Panc1 (cell line): ENCODE measurements around the gene ACOXL. TPM values are rescaled to one million over a fixed set of nuclear protein-coding genes. Genes with fewer than 3 reads are reported as not detected.
A peak's percentile ranks its signal among the peaks of the same experiment; 100 is the strongest.

Experiments
- ATAC-seq: fragments of 200-7000 bp; cut with Tn5 transposase; 2 replicates; pipeline ENCODE4 v1.9.1; 2020; ENCODE audit warnings: mild to moderate bottlenecking, moderate library complexity
- BruUV-seq: library from RNA; stranded (reverse); fragments of 400-500 nt; replicated peaks from 2 replicates; lab custom pipeline; 2021; lab: Mats Ljungman, UMichigan
- CTCF ChIA-PET: fragments of 300-600 bp; sonication (Branson Sonifier 250); formaldehyde crosslinking; loops from one replicate; lab custom pipeline; 2022; ENCODE audit warnings: antibody characterized with exemption; lab: Charles Lee
- POLR2A ChIA-PET: fragments of 300-600 bp; sonication (Branson Sonifier 250); formaldehyde crosslinking; loops from one replicate; lab custom pipeline; 2022; ENCODE audit warnings: antibody characterized with exemption; lab: Charles Lee
- DNase-seq: peaks from one replicate; pipeline ENCODE4 v3.0.0-alpha.2; 2010; ENCODE audit warnings: low read depth, low spot score
- H3K27ac ChIP-seq: 2 replicates; pipeline ENCODE4 v1.5.1; 2011; ENCODE audit warnings: mild to moderate bottlenecking, low read length, inconsistent platforms
- H3K27me3 ChIP-seq: fragments of 200-500 bp; sonication (Bioruptor generic); 2 replicates; pipeline ENCODE4 v1.6.0; 2014; ENCODE audit warnings: low read length, inconsistent platforms; ENCODE audit not compliant: control insufficient read depth, insufficient read depth
- H3K36me3 ChIP-seq: fragments of 200-500 bp; sonication (Bioruptor generic); 2 replicates; pipeline ENCODE4 v1.5.1; 2014; ENCODE audit warnings: inconsistent platforms, mild to moderate bottlenecking, low read length, moderate library complexity; ENCODE audit not compliant: control insufficient read depth, insufficient read depth
- H3K4me1 ChIP-seq: 2 replicates; pipeline ENCODE4 v1.5.1; 2011; ENCODE audit warnings: inconsistent platforms, mild to moderate bottlenecking, low read length, moderate library complexity; ENCODE audit not compliant: control insufficient read depth, insufficient read depth
- H3K4me3 ChIP-seq, 2 experiments: 2 replicates each; pipeline ENCODE4 v1.5.1; 2011 to 2012; ENCODE audit warnings: low read depth in 2 of 2, low read length in 2 of 2, mild to moderate bottlenecking in 2 of 2, inconsistent platforms in 1 of 2, moderate library complexity in 1 of 2
- H3K9me3 ChIP-seq: fragments of 200-500 bp; sonication (Bioruptor generic); 2 replicates; pipeline ENCODE4 v1.5.1; 2014; ENCODE audit warnings: low read depth, mild to moderate bottlenecking, inconsistent platforms, low read length, moderate library complexity; ENCODE audit not compliant: control insufficient read depth, insufficient read depth
- CTCF ChIP-seq: fragments of 450-650 bp; IDR thresholded peaks from 2 replicates; pipeline ENCODE4 v1.5.1; 2017; ENCODE audit warnings: mild to moderate bottlenecking
- POLR2AphosphoS5 ChIP-seq: IDR thresholded peaks from 2 replicates; pipeline ENCODE4 v1.6.1; 2012; ENCODE audit warnings: mild to moderate bottlenecking, low read depth, low read length, moderate library complexity
- REST ChIP-seq, 2 experiments: IDR thresholded peaks; 2 replicates each; pipeline ENCODE4 v1.6.1; 2011 to 2012; ENCODE audit warnings: low read depth in 2 of 2, control low read depth in 1 of 2, low read length in 1 of 2, mild to moderate bottlenecking in 1 of 2, moderate library complexity in 1 of 2; ENCODE audit not compliant: insufficient read depth in 1 of 2
- SIN3A ChIP-seq: IDR thresholded peaks from 2 replicates; pipeline ENCODE4 v1.6.1; 2012; ENCODE audit warnings: low read depth, mild to moderate bottlenecking, low read length, moderate library complexity, borderline replicate concordance; ENCODE audit not compliant: insufficient read depth
- TCF7L2 ChIP-seq: IDR thresholded peaks from 2 replicates; pipeline ENCODE4 v1.6.1; 2011; ENCODE audit warnings: mild to moderate bottlenecking, low read depth, low read length, inconsistent platforms
- in situ Hi-C: cut with HindIII; loops from 2 replicates; pipeline ENCODE4 v1.10.0; 2016; ENCODE audit warnings: low sequenced_read_pairs, low pct_unique_long_range_greater_than_20kb
- intact Hi-C: fragments of 100-400 bp; cut with micrococcal nuclease; formaldehyde crosslinking; loops from one replicate; pipeline ENCODE4 v1.10.0; 2022; ENCODE audit not compliant: unreplicated experiment
- total RNA-seq: library from RNA; stranded (reverse); gene quantifications from one replicate; pipeline ENCODE4 v1.2.1, GENCODE V29; 2021; ENCODE audit not compliant: unreplicated experiment

The ACOXL gene
- total RNA-seq, 1 experiment from 2014 or later, result 4.9 TPM

GRCh38 chr2:111069722-111070121, 337.3 kb downstream of the ACOXL start:
- H3K9me3 ChIP-seq, result peaks cover 14% of the 10 kb centered on the region; the same call in 1 of the 2 replicates
- CTCF ChIA-PET, result no interaction called here
- no peak overlapping the region for H3K4me3 ChIP-seq
- POLR2A ChIA-PET, result no interaction called here
- no peaks in the 10 kb centered on the region for H3K27me3 ChIP-seq
- intact Hi-C loops, result no loop called here
- H3K27ac ChIP-seq, result no peak overlapping the region
- peaks cover 14% of the 10 kb centered on the region for H3K4me1 ChIP-seq
- no peak for DNase-seq
- in situ Hi-C loops, result no loop called here
- TF ChIP-seq SIN3A (no peak), TCF7L2 (no peak), POLR2AphosphoS5 (no peak), CTCF (peak; percentile 37)
- BruUV-seq, result no TSS peak
- no peaks in the 10 kb centered on the region for H3K36me3 ChIP-seq
- no peak for ATAC-seq

- CTCF ChIA-PET, result interaction anchor here (0.6 kb wide), 1 partner anchor 9 kb away, joined by 3 read pairs; no protein-coding TSS in a partner anchor
These were observed 339.3 kb downstream of the ACOXL start for GRCh38 chr2:111071600-111072171.

More at GRCh38 chr2:111071600-111072171, 339.3 kb downstream of the ACOXL start:
- H3K9me3 ChIP-seq, result peaks cover 29% of the 10 kb centered on the region
- peak; percentile 64 for DNase-seq
- H3K36me3 ChIP-seq, result no peaks in the 10 kb centered on the region
- ATAC-seq, result peak; percentile 94
- H3K4me3 ChIP-seq, result no peak overlapping the region
- in situ Hi-C loops (no loop called here), intact Hi-C loops (no loop called here)
- H3K4me1 ChIP-seq, result peaks cover 14% of the 10 kb centered on the region
- TF ChIP-seq CTCF, result no peak
- no peak for TF ChIP-seq REST (IDR thresholded peaks at IDR 0.05; ENCODE audit: insufficient read depth in 1 of 2, low read depth in 2 of 2, low read length in 1 of 2)
- TF ChIP-seq TCF7L2, result no peak
- TF ChIP-seq POLR2AphosphoS5, result no peak
- no peak for TF ChIP-seq SIN3A
- peak overlapping the region; percentile 59 for H3K27ac ChIP-seq
- POLR2A ChIA-PET, result interaction anchor here (0.5 kb wide), 1 partner anchor 49 kb away, joined by 4 read pairs; the partner anchor contains the start of gene BCL2L11
- BruUV-seq, result no TSS peak
- H3K27me3 ChIP-seq, result no peaks in the 10 kb centered on the region
